ENCODE data around the gene HOXB6.

HOXB6 gene

DNA sequence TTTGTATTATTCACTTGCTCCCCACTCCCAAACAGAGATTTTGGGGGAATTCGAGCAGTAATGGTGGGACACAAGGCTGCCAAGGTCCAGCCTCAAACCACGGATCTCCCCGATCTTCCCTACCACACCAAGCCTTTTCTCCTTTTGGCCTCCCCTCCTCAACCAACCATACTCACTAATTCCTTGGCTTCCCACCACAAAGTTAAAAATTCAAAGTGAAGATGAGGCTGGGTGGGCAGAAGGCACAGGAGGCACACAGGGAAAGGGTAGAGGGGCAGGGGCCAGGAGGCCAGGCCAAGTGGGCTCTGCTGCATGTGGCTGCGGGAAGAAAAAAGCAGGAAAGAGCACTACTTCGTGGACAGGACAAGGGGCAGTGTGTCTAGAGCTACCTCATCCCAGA, 41.9 kb downstream of the HOXB6 start:
- Mint-ChIP-seq H3K27ac (ENCODE audit: low read depth) (no peak overlapping the region), H3K36me3 (ENCODE audit: insufficient read depth) (peaks cover 2% of the 10 kb centered on the region), H3K4me3 (no peak overlapping the region), H3K4me1 (peaks cover 9% of the 10 kb centered on the region), H3K9me3 (no peaks in the 10 kb centered on the region), H3K27me3 (no peaks in the 10 kb centered on the region)
- DNase-seq (ENCODE audit: low spot score in 2 of 2) (no peak), ATAC-seq (replicated peaks; ENCODE audit: extremely low read depth, poor library complexity, severe bottlenecking) (no peak)

GRCh38 chr17:48561884-48562810, 42.6 kb downstream of the HOXB6 start:
- Mint-ChIP-seq H3K36me3 (ENCODE audit: insufficient read depth) (peaks cover 3% of the 10 kb centered on the region), H3K4me3 (no peak overlapping the region), H3K9me3 (no peaks in the 10 kb centered on the region), H3K4me1 (peaks cover 9% of the 10 kb centered on the region), H3K27ac (ENCODE audit: low read depth) (no peak overlapping the region), H3K27me3 (no peaks in the 10 kb centered on the region)
- DNase-seq (ENCODE audit: low spot score in 2 of 2) (no peak), ATAC-seq (replicated peaks; ENCODE audit: extremely low read depth, poor library complexity, severe bottlenecking) (peak; percentile 65)

DNA sequence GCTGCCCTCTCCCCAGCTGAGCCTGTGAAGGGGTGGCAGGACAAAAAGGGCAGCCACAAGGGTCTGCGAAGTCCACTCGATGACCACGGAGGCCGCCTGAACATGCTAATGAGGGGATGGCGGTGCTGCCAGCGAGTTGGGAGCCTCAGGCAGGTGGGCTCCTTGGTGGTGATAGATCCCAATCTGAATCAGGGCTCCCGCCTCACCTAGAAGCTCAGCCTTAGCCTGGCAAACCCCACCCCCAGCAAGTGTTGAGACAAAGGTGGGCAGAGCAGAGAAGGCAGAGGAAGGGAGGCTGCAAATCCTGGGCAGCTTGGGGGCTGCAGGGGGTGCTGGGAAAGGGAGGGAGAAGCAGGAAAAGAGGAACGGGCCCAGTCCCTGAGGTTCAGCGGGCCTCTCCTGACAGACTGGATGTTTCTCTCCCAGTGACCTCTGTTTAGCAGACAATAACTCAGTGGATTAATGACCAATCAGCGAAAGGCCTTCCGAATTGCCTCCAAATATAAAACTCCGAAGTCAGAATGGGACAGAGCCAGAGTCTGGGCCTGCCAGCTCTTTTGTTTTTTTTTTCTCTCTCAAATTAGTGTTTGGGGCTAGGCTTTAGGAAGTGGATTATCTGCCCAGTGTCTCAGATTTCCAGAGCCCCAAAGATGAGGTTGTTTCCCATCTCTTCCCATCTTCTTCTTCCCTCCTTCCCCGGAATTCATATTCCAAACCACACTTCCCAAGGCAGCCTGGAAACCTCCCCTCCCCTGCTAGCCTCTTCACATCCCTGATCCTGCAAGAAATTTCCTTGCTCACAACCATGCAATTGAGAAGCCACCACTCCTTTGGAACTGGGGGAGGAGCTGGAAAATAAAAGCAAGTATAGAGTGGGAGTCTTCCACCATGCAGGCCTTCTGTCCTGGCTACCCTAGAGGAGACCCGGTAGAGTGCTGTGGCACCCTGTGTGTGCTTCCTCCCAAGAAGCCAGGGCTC, 44.7 kb downstream of the HOXB6 start:
- DNase-seq (ENCODE audit: low spot score in 2 of 2), result no peak
- Mint-ChIP-seq H3K4me1 (peaks cover 13% of the 10 kb centered on the region), H3K9me3 (no peaks in the 10 kb centered on the region), H3K36me3 (ENCODE audit: insufficient read depth) (peaks cover 5% of the 10 kb centered on the region), H3K4me3 (no peak overlapping the region), H3K27me3 (no peaks in the 10 kb centered on the region), H3K27ac (ENCODE audit: low read depth) (no peak overlapping the region)
- no peak for ATAC-seq (replicated peaks; ENCODE audit: extremely low read depth, poor library complexity, severe bottlenecking)

- peaks cover 8% of the 10 kb centered on the region for H3K36me3 Mint-ChIP-seq (ENCODE audit: insufficient read depth)
- no peaks in the 10 kb centered on the region for H3K9me3 Mint-ChIP-seq
- no peak overlapping the region for H3K27ac Mint-ChIP-seq (ENCODE audit: low read depth)
- peaks cover 17% of the 10 kb centered on the region for H3K4me1 Mint-ChIP-seq
- H3K4me3 Mint-ChIP-seq, result no peak overlapping the region
- ATAC-seq (replicated peaks; ENCODE audit: extremely low read depth, poor library complexity, severe bottlenecking) (no peak), DNase-seq (ENCODE audit: low spot score in 2 of 2) (no peak)
- no peaks in the 10 kb centered on the region for H3K27me3 Mint-ChIP-seq
These were observed 45.5 kb downstream of the HOXB6 start for GRCh38 chr17:48559122-48559839.

DNA sequence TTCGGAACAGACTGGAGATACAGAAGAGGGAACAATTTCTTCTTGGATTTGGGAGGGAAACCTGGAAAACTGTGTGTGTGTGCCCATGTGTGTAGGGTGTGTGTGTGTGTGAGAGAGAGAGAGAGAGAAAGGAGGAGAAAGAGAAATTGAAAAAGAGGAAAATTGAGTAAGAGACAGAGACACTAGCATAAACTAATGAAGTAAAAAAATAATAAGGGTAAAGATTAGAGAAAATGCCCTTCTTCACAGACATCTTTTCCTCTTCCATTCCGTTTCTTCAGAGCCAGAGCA, 46.0 kb downstream of the HOXB6 start:
- ATAC-seq (replicated peaks; ENCODE audit: extremely low read depth, poor library complexity, severe bottlenecking) (no peak), DNase-seq (ENCODE audit: low spot score in 2 of 2) (no peak)
- no peaks in the 10 kb centered on the region for H3K9me3 Mint-ChIP-seq
- H3K27ac Mint-ChIP-seq (ENCODE audit: low read depth), result no peak overlapping the region
- H3K27me3 Mint-ChIP-seq, result no peaks in the 10 kb centered on the region
- H3K4me3 Mint-ChIP-seq, result no peak overlapping the region
- H3K36me3 Mint-ChIP-seq (ENCODE audit: insufficient read depth), result peaks cover 8% of the 10 kb centered on the region
- peaks cover 17% of the 10 kb centered on the region for H3K4me1 Mint-ChIP-seq

- H3K27me3 Mint-ChIP-seq, result no peaks in the 10 kb centered on the region
- no peak overlapping the region for H3K27ac Mint-ChIP-seq (ENCODE audit: low read depth)
- H3K36me3 Mint-ChIP-seq (ENCODE audit: insufficient read depth), result peaks cover 8% of the 10 kb centered on the region
- ATAC-seq (replicated peaks; ENCODE audit: extremely low read depth, poor library complexity, severe bottlenecking) (no peak), DNase-seq (ENCODE audit: low spot score in 2 of 2) (no peak)
- no peak overlapping the region for H3K4me3 Mint-ChIP-seq
- peaks cover 17% of the 10 kb centered on the region for H3K4me1 Mint-ChIP-seq
- H3K9me3 Mint-ChIP-seq, result no peaks in the 10 kb centered on the region
These were observed 46.5 kb downstream of the HOXB6 start for GRCh38 chr17:48558057-48558830.

GRCh38 chr17:48556576-48557401, 48.0 kb downstream of the HOXB6 start:
- no peak for ATAC-seq (replicated peaks; ENCODE audit: extremely low read depth, poor library complexity, severe bottlenecking)
- DNase-seq (ENCODE audit: low spot score in 2 of 2), result no peak
- H3K27ac Mint-ChIP-seq (ENCODE audit: low read depth), result no peak overlapping the region
- H3K36me3 Mint-ChIP-seq (ENCODE audit: insufficient read depth), result peaks cover 10% of the 10 kb centered on the region
- peaks cover 14% of the 10 kb centered on the region for H3K4me1 Mint-ChIP-seq
- H3K27me3 Mint-ChIP-seq, result no peaks in the 10 kb centered on the region
- H3K9me3 Mint-ChIP-seq, result no peaks in the 10 kb centered on the region
- H3K4me3 Mint-ChIP-seq, result no peak overlapping the region

DNA sequence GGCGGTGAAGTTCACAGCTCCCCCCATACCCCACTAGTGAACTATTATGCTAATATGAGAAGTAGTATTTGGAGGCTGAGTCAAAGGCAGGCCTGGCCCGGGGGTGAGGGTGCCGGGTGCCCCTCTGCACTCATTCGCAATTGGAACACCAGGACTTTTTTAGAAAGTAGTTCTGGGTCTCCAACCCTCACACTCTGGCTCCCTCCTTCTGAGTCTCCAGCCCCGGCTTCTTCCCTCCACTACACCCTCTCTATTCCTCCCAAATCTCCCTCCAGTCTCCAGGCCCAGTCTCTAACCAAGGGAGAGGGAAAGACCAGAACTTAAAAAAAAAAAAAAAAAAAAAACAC, 48.6 kb downstream of the HOXB6 start:
- Mint-ChIP-seq H3K36me3 (ENCODE audit: insufficient read depth) (peaks cover 10% of the 10 kb centered on the region), H3K4me1 (peaks cover 8% of the 10 kb centered on the region), H3K27me3 (no peaks in the 10 kb centered on the region), H3K4me3 (no peak overlapping the region), H3K27ac (ENCODE audit: low read depth) (no peak overlapping the region), H3K9me3 (no peaks in the 10 kb centered on the region)
- no peak for DNase-seq (ENCODE audit: low spot score in 2 of 2)
- ATAC-seq (replicated peaks; ENCODE audit: extremely low read depth, poor library complexity, severe bottlenecking), result no peak

GRCh38 chr17:48555258-48556228, 49.2 kb downstream of the HOXB6 start:
- Mint-ChIP-seq H3K36me3 (ENCODE audit: insufficient read depth) (peaks cover 10% of the 10 kb centered on the region), H3K4me1 (peaks cover 8% of the 10 kb centered on the region), H3K9me3 (no peaks in the 10 kb centered on the region), H3K27me3 (no peaks in the 10 kb centered on the region), H3K4me3 (peak overlapping the region; percentile 51), H3K27ac (ENCODE audit: low read depth) (no peak overlapping the region)
- DNase-seq (ENCODE audit: low spot score in 2 of 2) (no peak), ATAC-seq (replicated peaks; ENCODE audit: extremely low read depth, poor library complexity, severe bottlenecking) (no peak)

DNA sequence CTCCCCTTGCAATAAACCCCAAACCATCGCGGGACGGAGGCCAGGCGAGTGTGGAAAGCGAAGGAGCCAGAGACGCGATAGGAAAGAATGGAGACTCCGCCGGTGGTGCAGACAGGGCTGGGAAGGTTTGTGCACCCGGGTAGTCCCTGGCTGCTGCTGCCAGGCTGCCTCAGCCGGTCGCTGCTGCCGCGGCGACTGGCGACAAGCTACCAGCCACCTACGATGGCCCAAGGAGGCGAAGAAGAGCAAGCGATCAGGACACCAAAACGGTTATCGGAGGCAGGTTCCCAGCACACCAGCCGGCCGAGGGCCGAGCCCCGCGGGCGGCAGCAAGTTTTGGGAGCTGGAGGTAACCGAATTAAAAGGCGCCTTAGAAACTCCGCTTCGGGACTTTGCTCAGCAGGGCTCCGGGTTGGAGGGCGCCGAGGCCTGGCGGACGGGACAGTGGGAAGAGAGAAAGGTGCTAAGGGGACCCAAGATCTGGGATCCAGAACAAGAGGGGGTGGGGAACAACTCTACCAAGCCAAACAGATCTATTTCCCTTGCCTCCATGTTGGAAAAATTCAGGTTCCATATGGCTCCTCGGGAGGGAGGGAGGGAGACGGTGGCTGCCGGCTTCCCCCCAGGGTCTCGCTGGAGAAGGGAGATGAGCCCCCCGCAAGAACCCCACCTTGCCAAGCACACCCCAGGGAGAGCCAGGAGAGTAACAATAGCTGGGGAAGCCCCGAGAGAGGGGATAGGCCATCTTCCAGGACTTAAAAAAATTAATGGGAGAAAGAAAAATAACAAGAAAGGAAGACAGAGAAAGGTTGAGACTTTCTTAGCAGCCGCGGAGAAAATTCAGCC, 50.2 kb downstream of the HOXB6 start:
- Mint-ChIP-seq H3K4me3 (peak overlapping the region; percentile 51), H3K9me3 (no peaks in the 10 kb centered on the region), H3K27ac (ENCODE audit: low read depth) (no peak overlapping the region), H3K27me3 (no peaks in the 10 kb centered on the region), H3K4me1 (peaks cover 8% of the 10 kb centered on the region), H3K36me3 (ENCODE audit: insufficient read depth) (peaks cover 10% of the 10 kb centered on the region)
- no peak for ATAC-seq (replicated peaks; ENCODE audit: extremely low read depth, poor library complexity, severe bottlenecking)
- no peak for DNase-seq (ENCODE audit: low spot score in 2 of 2)

All from central memory CD8-positive, alpha-beta T cell (primary cell).